Testis (tissue), 3 donors: ENCODE results near the gene P2RY8. TPM values are rescaled to one million over a fixed set of nuclear protein-coding genes. Genes with fewer than 3 reads are reported as not detected.
A peak's percentile ranks its signal among the peaks of the same experiment; 100 is the strongest.
"Not testable (repeated sequence)": the region's sequence is repeated elsewhere in the genome, so short reads cannot be mapped to it uniquely, and the experiment has no call there.

Experiments
- DNase-seq: peaks from one replicate; pipeline ENCODE4 v3.0.0-alpha.2; 2019
- H3K27ac ChIP-seq, 2 donors: fragments of 200-600 bp; sonication (generic); one replicate each; pipeline ENCODE4 v1.5.1; 2019
- H3K27me3 ChIP-seq: fragments of 200-600 bp; sonication (generic); one replicate; pipeline ENCODE4 v1.5.1; 2019
- H3K36me3 ChIP-seq: fragments of 200-600 bp; sonication (generic); one replicate; pipeline ENCODE4 v1.5.1; 2017; ENCODE audit warnings: low read depth; ENCODE audit errors: missing control alignments
- H3K4me1 ChIP-seq: fragments of 200-600 bp; sonication (generic); one replicate; pipeline ENCODE4 v1.5.1; 2019
- H3K4me3 ChIP-seq, 2 donors: fragments of 200-600 bp; sonication (generic); one replicate each; pipeline ENCODE4 v1.5.1; 2017 to 2019
- H3K9me3 ChIP-seq: fragments of 200-600 bp; sonication (generic); one replicate; pipeline ENCODE4 v1.5.1; 2017
- CTCF ChIP-seq, 3 experiments: fragments of 450-650 bp in 2 of 3; fragments of 200-600 bp in 1 of 3; sonication (generic) in 1 of 3; IDR thresholded peaks; one replicate each; pipeline ENCODE4 v1.5.1; 2016 to 2019; ENCODE audit warnings: antibody characterized with exemption in 3 of 3, mild to moderate bottlenecking in 2 of 3, moderate library complexity in 1 of 3
- POLR2A ChIP-seq: fragments of 450-650 bp; IDR thresholded peaks from one replicate; pipeline ENCODE4 v1.6.1; 2017; ENCODE audit warnings: antibody characterized with exemption, mild to moderate bottlenecking, moderate library complexity
- WGBS, 2 donors: methylation state at CpG; one replicate each; pipeline ENCODE4 v1.1.5; 2018; 5-methylcytosine and 5-hydroxymethylcytosine counted together
- intact Hi-C: fragments of 100-400 bp; cut with DNase I; formaldehyde crosslinking; loops from one replicate; pipeline ENCODE4 v1.15.1; 2023; ENCODE audit warnings: low total_unique reads
- polyA plus RNA-seq: library from polyadenylated mRNA; stranded (reverse); fragments of 350-450 nt; fragmentation: Illumina TruSeq; extraction: RNeasy Lipid Tissue Mini Kit (QIAGEN cat#74804); gene quantifications from one replicate; pipeline ENCODE4 v1.2.3, GENCODE V29; 2014; ENCODE audit warnings: low read depth, low replicate concordance; ENCODE audit not compliant: insufficient read depth
- total RNA-seq, 2 donors: library from RNA; depleted of rRNA; stranded (reverse); fragments of >200 nt; gene quantifications; one replicate each; pipeline ENCODE4 v1.2.3, GENCODE V29; 2016

The P2RY8 gene
- total and polyA plus RNA-seq, 3 donors from 2014 or later = 0.24 to 1.1 (median 0.50) TPM

GRCh38 chrX:1578511-1579173 lies 41.7 kb upstream of the P2RY8 start:
- Histone ChIP-seq H3K4me3 (no peak overlapping the region), H3K27ac (no peak overlapping the region), H3K4me1 (no peaks in the 10 kb centered on the region), H3K36me3 (no peaks in the 10 kb centered on the region), H3K9me3 (no peaks in the 10 kb centered on the region), H3K27me3 (no peaks in the 10 kb centered on the region)
- 68 to 73% methylated on average over 6 of the region's 6 CpGs for WGBS, 2 donors
- no peak for DNase-seq
- intact Hi-C loops = no loop called here
- TF ChIP-seq POLR2A = no peak

DNA sequence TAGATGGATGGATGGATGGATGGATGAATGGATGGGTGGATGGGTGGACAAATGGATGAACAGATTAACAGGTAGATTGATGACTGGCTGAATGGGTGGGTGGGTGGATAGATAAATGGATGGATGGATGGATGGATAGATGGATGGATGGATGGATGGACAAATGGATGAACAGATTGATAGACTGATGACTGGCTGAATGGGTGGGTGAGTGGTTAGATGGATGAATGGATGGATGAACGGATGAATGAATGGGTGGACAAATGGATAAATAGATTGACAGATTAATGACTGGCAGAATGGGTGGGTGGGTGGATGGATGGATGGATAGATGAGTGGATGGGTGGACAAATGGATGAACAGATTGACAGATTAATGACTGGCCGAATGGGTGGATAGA lies 40.9 kb upstream of the P2RY8 start:
- intact Hi-C loops = no loop called here
- 56 to 73% methylated on average over 2 of the region's 2 CpGs for WGBS, 2 donors

GRCh38 chrX:1576201-1576992 lies 39.4 kb upstream of the P2RY8 start:
- intact Hi-C loops = no loop called here
- H3K4me1 ChIP-seq = no peaks in the 10 kb centered on the region
- no peaks in the 10 kb centered on the region for H3K9me3 ChIP-seq
- TF ChIP-seq CTCF (IDR thresholded peaks at IDR 0.05) (no peak), POLR2A (no peak)
- no peak overlapping the region for H3K27ac ChIP-seq
- H3K4me3 ChIP-seq = no peak overlapping the region
- no peaks in the 10 kb centered on the region for H3K27me3 ChIP-seq
- 68 to 72% methylated on average over 6 of the region's 6 CpGs for WGBS, 2 donors
- DNase-seq = no peak
- H3K36me3 ChIP-seq = no peaks in the 10 kb centered on the region

More for the DNA sequence above, 40.9 kb upstream of the P2RY8 start:
- Histone ChIP-seq H3K27me3 (no peaks in the 10 kb centered on the region), H3K4me1 (no peaks in the 10 kb centered on the region), H3K27ac (no peak overlapping the region), H3K4me3 (no peak overlapping the region), H3K9me3 (no peaks in the 10 kb centered on the region), H3K36me3 (no peaks in the 10 kb centered on the region)
- no peak for DNase-seq
- TF ChIP-seq POLR2A (no peak), CTCF (IDR thresholded peaks at IDR 0.05) (no peak)

DNA sequence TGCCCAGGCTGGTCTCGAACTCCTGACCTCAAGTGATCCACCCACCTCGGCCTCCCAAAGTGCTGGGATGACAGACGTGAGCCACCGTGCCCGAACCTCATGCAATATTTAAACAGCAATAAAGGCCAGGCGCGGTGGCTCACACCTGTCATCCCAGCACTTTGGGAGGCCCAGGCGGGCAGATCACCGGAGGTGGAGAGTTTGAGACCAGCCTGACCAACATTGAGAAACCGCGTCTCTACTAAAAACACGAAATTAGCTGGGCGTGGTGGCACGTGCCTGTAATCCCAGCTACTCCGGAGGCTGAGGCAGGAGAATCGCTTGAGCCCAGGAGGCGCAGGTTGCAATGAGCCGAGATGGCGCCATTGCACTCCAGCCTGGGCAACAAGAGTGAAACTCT lies 37.2 kb upstream of the P2RY8 start:
- H3K4me1 ChIP-seq, DNase-seq, H3K9me3 ChIP-seq, intact Hi-C loops, H3K27me3 ChIP-seq, H3K4me3 ChIP-seq, H3K27ac ChIP-seq, H3K36me3 ChIP-seq: not testable (repeated sequence)
- WGBS, 2 donors = 87 to 89% methylated on average over 19 of the region's 19 CpGs

- peak; percentile 78 for DNase-seq
- no peaks in the 10 kb centered on the region for H3K9me3 ChIP-seq
- 23 to 30% methylated on average over 10 of the region's 10 CpGs for WGBS, 2 donors
- H3K27ac ChIP-seq = peak overlapping the region in 1 of 2 donors; percentile 22
- peaks cover 9% of the 10 kb centered on the region for H3K4me1 ChIP-seq
- H3K27me3 ChIP-seq = no peaks in the 10 kb centered on the region
- intact Hi-C loops = no loop called here
- H3K4me3 ChIP-seq = no peak overlapping the region
- no peak for TF ChIP-seq POLR2A
- TF ChIP-seq CTCF (IDR thresholded peaks at IDR 0.05) = no peak
- H3K36me3 ChIP-seq = no peaks in the 10 kb centered on the region
These were observed 28.0 kb upstream of the P2RY8 start for GRCh38 chrX:1564750-1565683.

DNA sequence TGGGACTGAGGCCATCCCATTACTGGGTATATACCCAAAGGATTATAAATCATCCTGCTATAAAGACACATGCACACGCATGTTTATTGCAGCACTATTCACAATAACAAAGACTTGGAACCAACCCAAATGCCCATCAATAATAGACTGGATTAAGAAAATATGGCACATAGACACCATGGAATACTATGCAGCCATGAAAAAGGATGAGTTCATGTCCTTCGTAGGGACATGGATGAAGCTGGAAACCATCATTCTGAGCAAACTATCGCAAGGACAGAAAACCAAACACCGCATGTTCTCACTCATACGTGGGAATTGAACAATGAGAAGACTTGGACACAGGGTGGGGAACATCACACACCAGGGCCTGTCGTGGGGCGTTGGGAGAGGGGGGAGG lies 27.1 kb upstream of the P2RY8 start:
- H3K4me1 ChIP-seq, DNase-seq, H3K27ac ChIP-seq, H3K4me3 ChIP-seq, H3K9me3 ChIP-seq, H3K27me3 ChIP-seq, H3K36me3 ChIP-seq, intact Hi-C loops: not testable (repeated sequence)
- WGBS, 2 donors = 90 to 93% methylated on average over 7 of the region's 7 CpGs
